Measurements from ENCODE around the gene P2RY8.
"Not testable (repeated sequence)": the region's sequence is repeated elsewhere in the genome, so short reads cannot be mapped to it uniquely, and the experiment has no call there.

Gene P2RY8

GRCh38 chrX:1524874-1525582, 12.0 kb downstream of the P2RY8 start:
- H3K4me3 ChIP-seq (ENCODE audit: low read length) = no peak overlapping the region
- TF ChIP-seq CTCF (IDR thresholded peaks at IDR 0.05; ENCODE audit: insufficient read depth, low read depth, low read length, missing control alignments) = no peak
- no peak for DNase-seq (ENCODE audit: low read depth)

- DNase-seq (ENCODE audit: low read depth); H3K4me3 ChIP-seq (ENCODE audit: low read length): not testable (repeated sequence)
These were observed 14.1 kb downstream of the P2RY8 start for GRCh38 chrX:1522905-1523304.

- no peak overlapping the region for H3K4me3 ChIP-seq (ENCODE audit: low read length)
- no peak for DNase-seq (ENCODE audit: low read depth)
- no peak for TF ChIP-seq CTCF (IDR thresholded peaks at IDR 0.05; ENCODE audit: insufficient read depth, low read depth, low read length, missing control alignments)
These were observed 15.5 kb downstream of the P2RY8 start for GRCh38 chrX:1521459-1521956.

DNA sequence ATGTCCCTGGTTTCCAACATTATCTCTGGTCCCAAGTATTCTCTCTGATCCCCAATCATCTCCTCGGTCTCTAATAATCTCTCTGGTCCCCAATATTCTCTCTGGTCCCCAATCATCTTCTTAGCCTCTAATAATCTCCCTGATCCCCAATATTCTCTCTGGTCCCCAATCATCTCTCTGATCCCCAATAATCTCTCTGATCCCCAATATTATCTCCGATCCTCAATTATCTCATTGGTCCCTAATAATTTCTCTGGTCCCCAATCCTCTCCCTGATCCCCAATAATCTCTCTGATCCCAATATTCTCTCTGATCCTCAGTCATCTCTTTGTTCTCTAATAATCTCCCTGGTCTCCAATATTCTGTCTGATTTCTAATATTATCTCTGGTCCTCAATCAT, 16.6 kb downstream of the P2RY8 start:
- no peak for DNase-seq (ENCODE audit: low read depth)
- no peak overlapping the region for H3K4me3 ChIP-seq (ENCODE audit: low read length)
- no peak for TF ChIP-seq CTCF (IDR thresholded peaks at IDR 0.05; ENCODE audit: insufficient read depth, low read depth, low read length, missing control alignments)

DNA sequence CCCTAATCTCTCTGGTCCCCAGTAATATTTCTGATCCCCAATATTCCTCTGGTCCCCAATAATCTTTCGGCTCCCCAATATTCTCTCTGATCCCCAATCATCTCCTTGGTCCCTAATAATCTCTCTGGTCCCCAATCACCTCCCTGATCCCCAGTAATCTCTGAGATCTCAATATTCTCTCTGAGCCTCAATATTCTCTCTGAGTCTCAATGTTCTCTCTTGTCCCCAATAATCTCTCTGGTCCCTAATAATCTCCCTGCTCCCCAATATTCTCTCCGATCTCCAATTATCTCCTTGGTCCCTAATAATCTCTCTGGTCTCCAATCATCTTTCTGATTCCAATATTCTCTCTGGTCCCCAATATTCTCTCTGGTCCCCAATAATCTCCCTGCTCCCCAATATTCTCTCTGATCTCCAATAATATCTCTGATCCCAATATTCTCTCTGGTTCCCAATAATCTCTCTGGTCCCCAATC, 17.9 kb downstream of the P2RY8 start:
- DNase-seq (ENCODE audit: low read depth) = no peak
- no peak overlapping the region for H3K4me3 ChIP-seq (ENCODE audit: low read length)
- TF ChIP-seq CTCF (IDR thresholded peaks at IDR 0.05; ENCODE audit: insufficient read depth, low read depth, low read length, missing control alignments) = no peak

DNA sequence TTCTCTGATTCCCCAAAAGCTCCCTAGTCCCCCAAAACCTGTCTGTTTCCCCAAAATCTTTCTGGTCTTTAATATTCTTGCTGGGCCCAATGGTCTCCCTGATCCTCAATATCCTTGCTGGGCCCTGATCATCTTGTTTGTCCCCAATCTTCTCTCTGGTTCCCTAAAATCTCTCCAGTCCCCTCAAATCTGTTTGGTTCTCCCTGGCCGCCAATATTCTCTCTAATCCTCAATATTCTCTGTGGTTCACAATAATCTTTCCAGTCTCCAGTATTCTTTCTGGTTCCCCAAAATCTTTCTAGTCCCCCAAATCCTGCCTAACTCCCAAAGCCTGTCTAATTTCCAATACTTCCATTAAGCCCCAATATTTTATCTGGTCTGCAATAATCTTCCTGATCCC, 18.5 kb downstream of the P2RY8 start:
- TF ChIP-seq CTCF (IDR thresholded peaks at IDR 0.05; ENCODE audit: insufficient read depth, low read depth, low read length, missing control alignments) = no peak
- H3K4me3 ChIP-seq (ENCODE audit: low read length) = no peak overlapping the region
- DNase-seq (ENCODE audit: low read depth) = no peak

DNA sequence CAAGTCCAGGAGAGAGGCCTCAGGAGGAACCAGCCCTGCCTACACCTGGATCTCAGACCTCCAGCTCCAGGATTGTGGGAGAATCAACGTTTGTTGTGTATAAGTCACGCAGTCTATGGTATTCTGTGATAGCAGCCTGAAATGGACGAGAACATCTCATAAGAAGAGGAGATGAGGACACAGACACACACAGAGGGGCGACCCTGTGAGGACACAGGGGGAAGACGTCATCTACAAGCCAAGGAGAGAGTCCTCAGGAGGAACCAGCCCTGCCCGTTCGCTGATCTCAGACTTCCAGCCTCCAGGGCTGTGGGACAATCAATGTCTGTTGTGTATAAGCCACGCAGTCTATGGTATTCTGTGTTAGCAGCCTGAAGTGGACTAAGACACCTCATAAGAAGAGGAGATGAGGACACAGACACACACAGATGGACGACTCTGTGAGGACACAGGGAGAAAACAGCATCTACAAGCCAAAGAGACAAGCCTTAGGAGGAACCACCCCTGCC, 20.3 kb downstream of the P2RY8 start:
- no peak for TF ChIP-seq CTCF (IDR thresholded peaks at IDR 0.05; ENCODE audit: insufficient read depth, low read depth, low read length, missing control alignments)
- no peak overlapping the region for H3K4me3 ChIP-seq (ENCODE audit: low read length)
- no peak for DNase-seq (ENCODE audit: low read depth)
